HepG2 (cell line): ENCODE results near the gene DOHH.

Experiments used
- BCL3 ChIP-seq: sonication (generic); formaldehyde crosslinking; IDR thresholded peaks from 2 replicates; pipeline ENCODE4 v1.5.1; 2020; ENCODE audit warnings: mild to moderate bottlenecking, missing genetic modification reagents, moderate library complexity
- FOXM1 ChIP-seq: sonication (generic); formaldehyde crosslinking; IDR thresholded peaks from 2 replicates; pipeline ENCODE4 v1.5.0; 2020; ENCODE audit warnings: missing genetic modification reagents
- GABPB1 ChIP-seq: IDR thresholded peaks from 2 replicates; pipeline ENCODE4 v1.6.1; 2016; ENCODE audit warnings: mild to moderate bottlenecking, missing genetic modification reagents, moderate library complexity, missing compliant biosample characterization

GRCh38 chr19:3448616-3449334 lies 51.7 kb downstream of the DOHH start:
- TF ChIP-seq FOXM1 (CRISPR knock-in tag), result no peak
- no peak for TF ChIP-seq BCL3
- TF ChIP-seq GABPB1 (CRISPR knock-in tag), result no peak
